ENCODE results near the gene MED25.

The MED25 gene

GRCh38 chr19:49782515-49782914 lies 35.6 kb upstream of the MED25 start:
- TF ChIP-seq SIN3A (IDR thresholded peaks at IDR 0.05; ENCODE audit: borderline replicate concordance, insufficient read depth, low read length) (no peak), POLR2AphosphoS5 (IDR thresholded peaks at IDR 0.05; ENCODE audit: low read depth, low read length) (no peak), TAF1 (IDR thresholded peaks at IDR 0.05; ENCODE audit: borderline replicate concordance, insufficient read depth, low read length) (no peak), FOXP2 (optimal IDR thresholded peaks at IDR 0.05; ENCODE audit: borderline replicate concordance, extremely low read depth, extremely low read length, insufficient read depth) (no peak)
- TF ChIP-seq, protein P1, sequence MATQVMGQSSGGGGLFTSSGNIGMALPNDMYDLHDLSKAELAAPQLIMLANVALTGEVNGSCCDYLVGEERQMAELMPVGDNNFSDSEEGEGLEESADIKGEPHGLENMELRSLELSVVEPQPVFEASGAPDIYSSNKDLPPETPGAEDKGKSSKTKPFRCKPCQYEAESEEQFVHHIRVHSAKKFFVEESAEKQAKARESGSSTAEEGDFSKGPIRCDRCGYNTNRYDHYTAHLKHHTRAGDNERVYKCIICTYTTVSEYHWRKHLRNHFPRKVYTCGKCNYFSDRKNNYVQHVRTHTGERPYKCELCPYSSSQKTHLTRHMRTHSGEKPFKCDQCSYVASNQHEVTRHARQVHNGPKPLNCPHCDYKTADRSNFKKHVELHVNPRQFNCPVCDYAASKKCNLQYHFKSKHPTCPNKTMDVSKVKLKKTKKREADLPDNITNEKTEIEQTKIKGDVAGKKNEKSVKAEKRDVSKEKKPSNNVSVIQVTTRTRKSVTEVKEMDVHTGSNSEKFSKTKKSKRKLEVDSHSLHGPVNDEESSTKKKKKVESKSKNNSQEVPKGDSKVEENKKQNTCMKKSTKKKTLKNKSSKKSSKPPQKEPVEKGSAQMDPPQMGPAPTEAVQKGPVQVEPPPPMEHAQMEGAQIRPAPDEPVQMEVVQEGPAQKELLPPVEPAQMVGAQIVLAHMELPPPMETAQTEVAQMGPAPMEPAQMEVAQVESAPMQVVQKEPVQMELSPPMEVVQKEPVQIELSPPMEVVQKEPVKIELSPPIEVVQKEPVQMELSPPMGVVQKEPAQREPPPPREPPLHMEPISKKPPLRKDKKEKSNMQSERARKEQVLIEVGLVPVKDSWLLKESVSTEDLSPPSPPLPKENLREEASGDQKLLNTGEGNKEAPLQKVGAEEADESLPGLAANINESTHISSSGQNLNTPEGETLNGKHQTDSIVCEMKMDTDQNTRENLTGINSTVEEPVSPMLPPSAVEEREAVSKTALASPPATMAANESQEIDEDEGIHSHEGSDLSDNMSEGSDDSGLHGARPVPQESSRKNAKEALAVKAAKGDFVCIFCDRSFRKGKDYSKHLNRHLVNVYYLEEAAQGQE (IDR thresholded peaks at IDR 0.05; ENCODE audit: insufficient read depth in 1 of 2, low read depth in 2 of 2, low read length in 2 of 2), result no peak

DNA sequence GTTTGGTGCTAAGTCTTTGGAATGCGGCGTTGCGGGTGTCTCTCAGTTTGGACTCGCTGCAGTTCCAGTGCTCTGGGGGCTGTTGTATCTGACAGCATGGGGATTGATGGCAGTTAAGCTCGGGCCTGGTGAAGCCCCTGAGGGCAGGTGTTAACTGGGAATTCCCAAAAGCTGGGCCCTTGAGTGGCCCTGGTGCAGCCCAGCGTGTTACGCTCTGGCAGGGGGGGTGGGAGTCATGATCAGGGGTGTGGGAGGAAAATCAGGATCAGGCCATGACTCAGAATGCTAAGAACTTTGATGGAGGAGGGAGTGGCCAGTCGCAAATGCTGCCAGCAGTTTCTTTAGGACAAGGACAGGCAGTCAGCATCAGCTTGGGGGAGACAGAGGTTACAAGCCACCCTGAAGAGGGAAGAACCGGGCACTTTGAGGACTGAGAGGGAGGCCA lies 31.7 kb upstream of the MED25 start:
- TF ChIP-seq FOXP2 (optimal IDR thresholded peaks at IDR 0.05; ENCODE audit: borderline replicate concordance, extremely low read depth, extremely low read length, insufficient read depth), result no peak
- no peak for TF ChIP-seq POLR2AphosphoS5 (IDR thresholded peaks at IDR 0.05; ENCODE audit: low read depth, low read length)
- TF ChIP-seq, protein P1 (IDR thresholded peaks at IDR 0.05; ENCODE audit: insufficient read depth in 1 of 2, low read depth in 2 of 2, low read length in 2 of 2), result no peak
- TF ChIP-seq SIN3A (IDR thresholded peaks at IDR 0.05; ENCODE audit: borderline replicate concordance, insufficient read depth, low read length), result no peak
- TF ChIP-seq TAF1 (IDR thresholded peaks at IDR 0.05; ENCODE audit: borderline replicate concordance, insufficient read depth, low read length), result no peak

DNA sequence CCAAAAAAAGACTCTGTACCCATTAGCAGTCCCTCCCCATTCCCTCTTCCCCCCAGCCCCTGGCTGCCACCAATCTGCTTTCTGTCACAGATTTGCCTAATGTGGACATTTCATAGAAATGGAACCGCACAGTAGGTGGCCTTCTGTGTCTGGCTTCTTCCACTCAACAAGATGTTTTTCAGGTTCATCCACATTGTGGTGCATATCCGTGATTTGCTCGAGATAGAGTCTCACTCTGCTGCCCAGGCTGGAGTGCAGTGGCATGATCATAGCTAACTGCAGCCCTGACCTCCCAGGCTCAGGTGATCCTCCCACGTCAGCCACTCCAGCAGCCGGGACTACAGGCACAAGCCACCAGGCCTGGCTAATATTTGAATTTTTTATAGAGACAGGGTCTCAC lies 30.3 kb upstream of the MED25 start:
- TF ChIP-seq POLR2AphosphoS5 (IDR thresholded peaks at IDR 0.05; ENCODE audit: low read depth, low read length) (no peak), FOXP2 (optimal IDR thresholded peaks at IDR 0.05; ENCODE audit: borderline replicate concordance, extremely low read depth, extremely low read length, insufficient read depth) (no peak), SIN3A (IDR thresholded peaks at IDR 0.05; ENCODE audit: borderline replicate concordance, insufficient read depth, low read length) (no peak), TAF1 (IDR thresholded peaks at IDR 0.05; ENCODE audit: borderline replicate concordance, insufficient read depth, low read length) (no peak)
- TF ChIP-seq, protein P1 (IDR thresholded peaks at IDR 0.05; ENCODE audit: insufficient read depth in 1 of 2, low read depth in 2 of 2, low read length in 2 of 2), result no peak

- TF ChIP-seq, protein P1 (IDR thresholded peaks at IDR 0.05; ENCODE audit: insufficient read depth in 1 of 2, low read depth in 2 of 2, low read length in 2 of 2), result no peak
- no peak for TF ChIP-seq SIN3A (IDR thresholded peaks at IDR 0.05; ENCODE audit: borderline replicate concordance, insufficient read depth, low read length)
- no peak for TF ChIP-seq POLR2AphosphoS5 (IDR thresholded peaks at IDR 0.05; ENCODE audit: low read depth, low read length)
- TF ChIP-seq TAF1 (IDR thresholded peaks at IDR 0.05; ENCODE audit: borderline replicate concordance, insufficient read depth, low read length), result no peak
- TF ChIP-seq FOXP2 (optimal IDR thresholded peaks at IDR 0.05; ENCODE audit: borderline replicate concordance, extremely low read depth, extremely low read length, insufficient read depth), result no peak
These were observed 29.2 kb upstream of the MED25 start for GRCh38 chr19:49788857-49789256.

DNA sequence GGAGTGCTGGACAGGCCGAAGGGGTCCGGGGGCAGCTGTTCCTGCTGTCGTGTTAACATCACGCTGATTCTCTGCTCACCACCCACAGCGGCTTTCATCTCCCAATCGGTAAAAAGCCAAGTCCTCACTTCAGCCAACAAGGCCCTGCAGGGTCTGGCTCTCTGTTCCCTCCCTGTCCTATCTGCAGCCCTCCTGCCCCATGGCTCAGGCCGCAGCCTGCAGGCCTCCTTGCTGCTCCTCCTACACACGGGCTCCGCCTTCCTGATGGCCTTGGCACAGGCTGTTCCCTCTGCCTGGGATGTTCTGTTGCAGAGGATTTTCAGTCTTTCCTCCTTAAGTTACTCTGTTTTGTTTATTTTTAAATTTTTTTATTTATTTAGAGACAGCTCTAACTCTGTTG lies 27.2 kb upstream of the MED25 start:
- TF ChIP-seq FOXP2 (optimal IDR thresholded peaks at IDR 0.05; ENCODE audit: borderline replicate concordance, extremely low read depth, extremely low read length, insufficient read depth), result no peak

Data from PFSK-1 (cell line).